ENCODE results near the gene SKI. TPM values are rescaled to one million over a fixed set of nuclear protein-coding genes. Genes with fewer than 3 reads are reported as not detected.
"Not testable (repeated sequence)": the region's sequence is repeated elsewhere in the genome, so short reads cannot be mapped to it uniquely, and the experiment has no call there.

The SKI gene
- total RNA-seq, 1 donor from 2014 or later = 18.7 TPM

DNA sequence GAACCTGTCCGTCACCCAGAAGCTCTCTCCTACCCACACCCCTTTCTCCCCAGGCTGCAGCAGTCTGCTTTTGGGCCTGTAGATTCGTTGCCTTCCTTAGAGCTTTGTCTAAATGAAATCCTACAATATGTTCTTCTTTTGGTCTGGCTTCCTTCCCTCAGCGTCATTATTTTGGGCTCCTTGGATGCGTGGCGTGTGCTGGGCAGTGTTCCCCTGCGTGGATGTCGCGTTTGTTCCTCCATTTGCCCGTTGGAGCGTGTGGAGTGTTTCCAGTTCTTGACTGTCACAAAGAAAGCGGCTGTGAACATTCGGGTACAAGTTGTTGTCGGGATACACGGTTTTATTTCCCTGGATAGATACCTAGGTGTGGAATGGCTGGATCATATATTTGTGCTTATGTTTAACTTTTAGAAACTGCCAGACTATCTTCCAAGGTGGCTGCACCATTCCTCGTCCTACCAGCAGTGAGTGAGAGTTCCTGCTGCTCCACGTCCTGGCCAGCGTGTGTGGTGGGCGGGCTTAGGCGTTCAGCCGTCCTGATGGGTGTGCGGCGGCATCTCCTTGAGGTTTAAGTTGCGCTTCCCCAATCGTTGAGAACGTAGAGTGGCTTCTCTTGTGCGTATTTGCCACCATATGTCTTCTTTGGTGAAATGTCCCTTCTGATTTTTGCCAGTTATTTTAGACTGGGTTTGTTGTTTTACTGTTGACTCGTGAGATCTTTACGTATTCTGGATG, 31.7 kb downstream of the SKI start:
- DNase-seq (ENCODE audit: low read depth, low spot score) = no peak

DNA sequence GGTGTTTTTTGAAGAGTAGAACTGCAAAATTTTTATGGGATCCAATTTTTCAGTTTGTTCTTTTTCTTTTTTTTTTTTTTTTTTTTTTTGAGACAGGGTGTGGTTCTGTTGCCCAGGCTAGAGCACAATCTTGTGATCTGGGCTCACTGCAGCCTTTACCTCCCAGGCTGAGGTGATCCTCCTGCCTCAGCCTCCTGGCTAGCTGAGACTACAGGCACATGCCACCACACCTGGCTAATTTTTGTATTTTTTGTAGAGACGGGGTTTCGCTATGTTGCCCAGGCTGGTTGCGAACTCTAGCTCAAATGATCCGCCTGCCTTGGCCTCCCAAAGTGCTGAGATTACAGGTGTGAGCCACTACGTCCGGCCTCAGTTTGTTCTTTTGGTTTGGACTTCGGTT, 32.4 kb downstream of the SKI start:
- DNase-seq (ENCODE audit: low read depth, low spot score) = not testable (repeated sequence)

DNA sequence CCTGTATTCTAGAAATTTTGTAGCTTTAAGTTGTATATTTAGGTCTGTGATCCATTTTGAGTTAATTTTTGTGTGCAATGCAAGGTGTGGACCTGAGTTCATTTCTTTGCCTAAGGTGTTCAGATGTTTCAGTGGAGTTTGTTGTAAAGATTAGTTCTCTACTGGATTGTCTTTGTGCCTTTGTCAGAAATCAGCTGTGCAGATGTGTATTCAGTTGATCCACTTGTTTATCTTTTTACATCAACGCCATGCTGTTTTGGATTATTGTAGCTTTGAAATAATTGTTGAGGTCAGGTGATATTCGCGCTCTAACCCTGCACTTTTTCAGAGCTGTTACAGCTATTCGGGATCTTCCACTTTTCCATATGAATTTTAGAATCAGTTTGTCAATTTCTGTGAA, 32.8 kb downstream of the SKI start:
- DNase-seq (ENCODE audit: low read depth, low spot score) = no peak

DNA sequence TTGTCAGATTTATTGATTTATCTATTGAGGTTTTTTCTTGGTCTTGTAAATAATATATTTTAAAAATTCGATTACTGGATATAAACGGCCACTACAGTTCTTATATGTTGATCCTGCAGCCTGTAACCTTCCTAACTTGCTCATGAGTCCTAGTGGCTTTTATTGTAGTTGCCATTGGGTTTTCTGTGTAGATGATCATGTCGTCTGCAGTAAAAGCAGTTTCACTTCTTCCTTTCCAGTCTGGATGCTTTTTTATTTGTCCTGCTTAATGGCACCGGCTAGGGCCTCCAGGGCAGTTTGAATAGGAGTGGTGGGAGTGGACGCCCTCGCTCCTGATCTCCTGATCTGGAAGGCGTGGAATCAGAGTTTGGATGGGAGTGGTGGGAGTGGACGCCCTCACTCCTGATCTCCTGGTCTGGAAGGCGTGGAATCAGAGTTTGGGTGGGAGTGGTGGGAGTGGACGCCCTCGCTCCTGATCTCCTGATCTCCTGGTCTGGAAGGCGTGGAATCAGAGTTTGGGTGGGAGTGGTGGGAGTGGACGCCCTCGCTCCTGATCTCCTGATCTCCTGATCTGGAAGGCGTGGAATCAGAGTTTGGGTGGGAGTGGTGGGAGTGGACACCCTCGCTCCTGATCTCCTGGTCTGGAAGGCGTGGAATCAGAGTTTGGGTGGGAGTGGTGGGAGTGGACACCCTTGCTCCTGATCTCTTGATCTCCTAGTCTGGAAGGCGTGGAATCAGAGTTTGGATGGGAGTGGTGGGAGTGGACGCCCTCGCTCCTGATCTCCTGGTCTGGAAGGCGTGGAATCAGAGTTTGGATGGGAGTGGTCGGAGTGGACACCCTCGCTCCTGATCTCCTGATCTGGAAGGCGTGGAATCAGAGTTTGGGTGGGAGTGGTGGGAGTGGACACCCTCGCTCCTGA, 33.6 kb downstream of the SKI start:
- DNase-seq (ENCODE audit: low read depth, low spot score) = not testable (repeated sequence)

GRCh38 chr1:2266301-2266975, 38.3 kb downstream of the SKI start:
- DNase-seq (ENCODE audit: low read depth, low spot score) = no peak

DNA sequence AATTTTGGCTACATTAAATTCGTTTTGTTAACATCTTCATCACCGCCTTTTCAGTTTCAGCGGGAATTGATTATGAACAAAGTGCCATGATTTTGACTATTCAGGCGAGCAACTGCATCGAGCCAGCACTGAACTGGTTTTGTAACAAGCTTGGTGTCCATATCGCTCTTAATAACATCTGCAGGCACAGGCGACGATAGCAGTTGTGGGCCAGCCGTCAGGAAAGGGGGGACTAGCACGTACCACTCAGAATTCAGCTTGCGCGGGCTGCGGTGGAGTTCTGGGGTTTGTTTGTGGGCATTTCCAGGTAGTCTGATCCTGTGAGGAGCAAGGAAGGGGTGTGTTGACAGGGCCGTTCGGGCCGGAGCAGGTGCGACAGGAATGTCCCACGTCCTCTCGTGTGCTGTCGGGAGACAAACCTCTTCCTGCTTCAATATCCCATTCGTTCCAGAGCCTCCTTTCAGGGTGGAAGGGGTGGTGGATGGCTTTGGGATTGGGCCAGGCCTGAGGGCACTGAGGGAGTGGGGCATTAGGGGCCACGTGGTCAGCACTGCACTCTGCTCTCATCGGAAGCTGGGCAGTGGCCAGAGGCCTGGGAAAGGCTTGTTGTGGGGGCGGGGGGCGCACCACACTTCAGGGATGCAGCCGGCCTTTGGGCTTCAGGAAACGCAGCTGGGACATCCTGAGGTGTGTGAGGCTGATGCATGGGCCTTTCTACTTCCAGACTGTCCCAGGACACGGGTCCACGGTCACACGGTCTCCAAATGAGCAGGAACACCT, 39.1 kb downstream of the SKI start:
- DNase-seq (ENCODE audit: low read depth, low spot score) = no peak

GRCh38 chr1:2267862-2268261, 39.7 kb downstream of the SKI start:
- DNase-seq (ENCODE audit: low read depth, low spot score) = no peak

DNA sequence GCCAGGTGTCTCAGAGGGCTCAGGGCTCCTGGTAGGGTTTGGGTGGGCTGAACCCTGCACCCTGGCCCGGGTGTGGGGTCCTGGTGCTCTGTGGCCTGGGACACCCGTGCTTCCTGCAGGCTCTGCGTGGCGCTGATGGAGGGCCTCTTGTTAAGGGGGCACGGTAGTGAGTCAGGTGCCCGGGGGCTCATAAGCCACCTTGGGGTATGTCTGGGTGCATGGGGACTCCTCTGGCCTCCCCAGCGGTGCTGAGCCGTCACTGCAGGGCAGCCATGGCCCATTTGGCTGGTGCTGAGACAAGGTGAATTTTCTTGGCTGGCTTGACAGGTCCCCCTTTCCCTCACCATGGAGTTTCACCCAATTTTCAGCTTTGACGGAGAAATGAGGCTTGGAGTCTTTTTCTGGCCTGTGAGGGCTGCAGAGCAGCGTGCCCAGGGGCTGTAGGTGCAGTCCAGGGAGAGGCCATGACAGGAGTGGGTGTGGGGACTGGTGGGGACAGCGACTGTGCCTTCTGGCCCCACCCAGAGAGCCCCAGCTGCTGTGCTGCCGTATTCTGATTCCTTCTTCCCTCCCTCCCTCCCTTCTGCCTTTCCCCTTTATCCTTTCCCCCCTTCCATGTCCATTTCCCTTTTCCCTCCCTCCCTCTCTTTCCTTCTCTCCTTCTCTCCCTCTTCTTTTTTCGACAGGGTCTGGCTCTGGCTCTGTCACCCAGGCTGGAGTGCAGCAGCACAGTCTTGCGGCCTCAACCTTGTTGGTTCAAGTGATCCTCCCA, 40.4 kb downstream of the SKI start:
- no peak for DNase-seq (ENCODE audit: low read depth, low spot score)

DNA sequence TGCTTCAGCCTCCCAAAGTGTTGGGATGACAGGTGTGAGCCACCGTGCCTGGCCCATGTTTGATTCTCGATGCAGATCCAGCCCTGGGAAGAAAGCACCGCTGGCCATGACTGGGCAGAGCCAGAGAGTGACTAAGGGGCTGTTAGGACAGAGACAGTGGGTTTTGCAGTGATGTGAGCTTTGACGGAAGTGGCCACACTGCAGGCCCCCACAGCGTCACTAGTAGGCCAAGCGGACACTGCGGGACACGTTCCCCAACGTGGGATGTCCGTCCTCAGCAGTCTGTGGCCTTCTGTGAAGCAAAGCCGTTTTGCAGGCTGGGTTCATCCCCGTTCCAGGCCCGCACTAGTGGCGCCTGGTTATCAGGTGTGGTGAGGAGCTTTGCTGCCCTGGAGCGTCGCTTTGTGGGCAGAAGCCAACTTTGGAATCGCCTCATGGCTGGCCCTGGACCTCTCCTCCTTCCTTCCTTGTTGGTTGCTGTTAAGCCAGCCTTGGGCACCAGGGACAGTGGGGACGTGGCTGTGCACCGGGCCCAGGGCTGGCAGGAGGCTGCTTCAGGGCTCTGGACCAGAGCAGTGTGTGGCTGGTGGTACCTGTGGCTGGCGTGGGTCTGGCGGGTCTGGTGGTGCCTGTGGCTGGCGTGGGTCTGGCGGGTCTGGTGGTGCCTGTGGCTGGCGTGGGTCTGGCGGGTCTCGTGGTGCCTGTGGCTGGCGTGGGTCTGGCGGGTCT, 41.2 kb downstream of the SKI start:
- no peak for DNase-seq (ENCODE audit: low read depth, low spot score)

- DNase-seq (ENCODE audit: low read depth, low spot score) = no peak
Measured at GRCh38 chr1:2269922-2270259, 41.8 kb downstream of the SKI start.

- DNase-seq (ENCODE audit: low read depth, low spot score) = no peak
Measured at GRCh38 chr1:2270260-2271100, 42.4 kb downstream of the SKI start.

GRCh38 chr1:2271211-2271721, 43.1 kb downstream of the SKI start:
- DNase-seq (ENCODE audit: low read depth, low spot score) = no peak

DNA sequence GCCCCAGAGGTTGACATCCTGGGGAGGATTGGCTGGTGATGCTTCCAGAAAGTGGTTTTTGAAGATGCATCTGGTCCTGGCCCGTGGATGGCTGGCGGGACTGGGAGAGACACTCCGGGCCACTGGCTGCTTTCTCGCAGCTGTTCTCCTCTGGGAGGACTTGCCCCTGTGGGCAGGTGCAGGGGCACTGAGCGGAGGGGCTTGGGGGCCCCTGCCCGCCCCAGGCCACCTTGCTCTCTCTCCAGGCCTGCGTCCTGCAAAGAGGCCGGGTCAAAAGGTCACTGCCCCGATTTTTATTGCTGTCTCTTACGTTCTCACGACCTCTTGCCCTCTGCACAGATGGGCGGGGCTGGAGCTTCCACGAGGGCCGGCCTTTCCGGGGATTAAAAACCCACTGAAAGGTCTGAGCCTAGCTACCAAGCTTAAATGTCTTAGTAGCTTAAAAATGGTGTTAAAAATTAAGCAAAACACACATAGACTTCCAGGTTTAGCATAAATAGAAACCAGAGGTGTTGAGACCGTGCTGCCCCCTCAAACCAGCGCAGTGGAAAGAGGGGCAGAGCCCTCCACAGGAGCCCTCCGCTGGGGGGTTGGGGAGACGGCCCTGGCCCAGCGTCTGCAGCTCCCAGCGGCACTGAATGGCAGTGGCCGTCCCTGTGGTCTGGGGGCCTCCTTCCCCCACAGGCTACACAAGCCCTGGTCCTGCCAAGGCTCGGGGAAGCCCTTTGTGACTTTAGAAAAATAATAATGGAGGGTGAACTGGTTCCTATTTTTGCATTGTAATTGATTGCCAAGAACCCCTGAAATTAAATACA, 43.9 kb downstream of the SKI start:
- no peak for DNase-seq (ENCODE audit: low read depth, low spot score)

- DNase-seq (ENCODE audit: low read depth, low spot score) = no peak
Measured at GRCh38 chr1:2272686-2273400, 44.7 kb downstream of the SKI start.

DNA sequence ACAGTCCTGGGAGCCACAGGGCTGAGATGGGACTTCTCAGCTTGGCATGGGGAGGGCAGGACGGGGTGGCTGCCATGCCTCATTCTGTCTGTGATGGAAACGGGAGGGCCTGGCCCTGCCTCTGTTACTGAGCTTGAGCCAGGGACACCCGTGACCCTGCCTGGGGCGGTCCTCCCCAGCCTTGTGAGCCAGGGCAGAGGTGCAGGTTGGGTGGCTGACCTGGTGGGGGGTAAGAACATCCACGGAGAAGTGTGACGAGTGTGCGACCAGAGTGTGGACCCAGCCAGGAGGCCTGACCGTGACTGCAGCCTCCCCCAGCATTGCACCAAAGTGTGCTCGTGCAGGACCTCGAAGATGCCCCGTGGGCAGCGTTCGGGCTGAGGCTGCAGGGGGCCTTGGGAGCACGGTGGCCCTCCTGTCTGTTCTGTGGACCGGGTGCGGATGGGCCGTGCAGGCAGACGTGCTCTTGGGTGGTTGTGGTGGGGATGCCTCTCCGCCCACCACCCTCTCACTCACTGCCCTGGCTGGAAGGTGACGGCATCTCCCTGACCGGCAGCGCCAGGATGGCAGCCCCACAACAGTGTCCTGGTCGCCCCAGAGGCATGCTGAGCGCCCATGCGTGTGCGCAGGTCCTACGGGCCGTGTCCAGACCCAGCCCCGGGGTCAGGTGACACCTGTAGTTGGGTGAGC, 45.4 kb downstream of the SKI start:
- DNase-seq (ENCODE audit: low read depth, low spot score) = no peak

DNA sequence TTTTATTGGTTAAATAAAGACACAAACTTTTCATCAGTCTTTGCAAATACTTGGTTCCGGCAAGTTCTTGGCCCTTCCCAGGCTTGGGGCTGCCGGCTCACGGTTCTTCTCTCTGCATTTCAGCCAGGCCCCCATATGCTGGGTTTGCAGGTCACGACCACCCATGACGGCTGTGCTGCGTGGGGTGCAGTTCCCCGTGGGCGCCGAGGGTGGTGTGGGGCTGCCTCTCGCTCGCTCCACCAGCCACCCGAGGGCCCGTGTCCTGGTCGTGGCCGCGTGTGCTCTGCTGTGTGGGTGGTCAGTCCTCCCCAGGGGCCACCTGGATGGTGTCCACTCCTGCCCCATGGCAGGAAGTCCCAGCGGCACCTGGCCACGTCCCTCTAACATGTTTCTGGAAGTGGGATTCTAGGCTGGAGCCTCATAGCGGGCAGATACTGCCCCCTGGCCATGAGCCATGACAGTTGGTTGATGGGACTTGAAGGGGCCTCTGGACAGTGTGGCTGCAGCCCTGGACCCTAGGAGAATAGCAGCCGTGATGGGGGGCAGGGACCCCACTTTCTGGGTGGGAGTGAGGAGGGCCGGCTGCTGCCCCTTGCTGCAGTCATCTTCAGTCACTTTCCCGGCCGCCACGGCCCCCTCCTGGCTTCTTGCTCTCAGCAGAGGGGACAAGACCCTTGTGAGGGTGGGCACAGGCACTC, 46.3 kb downstream of the SKI start:
- no peak for DNase-seq (ENCODE audit: low read depth, low spot score)

All from pulmonary artery endothelial cell (primary cell).